ENCODE data around the gene OR6C2. TPM values are rescaled to one million over a fixed set of nuclear protein-coding genes. Genes with fewer than 3 reads are reported as not detected.
"Not testable (repeated sequence)": the region's sequence is repeated elsewhere in the genome, so short reads cannot be mapped to it uniquely, and the experiment has no call there.

Gene OR6C2
- total RNA-seq, 4 donors from 2014 or later: not detected

GRCh38 chr12:55416961-55417360 lies 26.9 kb upstream of the OR6C2 start:
- no peaks in the 10 kb centered on the region for H3K9me3 ChIP-seq

GRCh38 chr12:55420307-55420962 lies 23.4 kb upstream of the OR6C2 start:
- DNase-seq: no peak
- H3K27me3 ChIP-seq: no peaks in the 10 kb centered on the region
- no peaks in the 10 kb centered on the region for H3K4me1 ChIP-seq
- no peaks in the 10 kb centered on the region for H3K36me3 ChIP-seq
- H3K4me3 ChIP-seq: no peak overlapping the region
- H3K27ac ChIP-seq: no peak overlapping the region
- no peaks in the 10 kb centered on the region for H3K9me3 ChIP-seq
- TF ChIP-seq POLR2A (IDR thresholded peaks at IDR 0.05): no peak
- no peak for TF ChIP-seq CTCF (IDR thresholded peaks at IDR 0.05)
- intact Hi-C loops (cut with DNase I; ENCODE audit: low total_unique reads): no loop called here

More at GRCh38 chr12:55416961-55417360, 26.9 kb upstream of the OR6C2 start:
- intact Hi-C loops (cut with DNase I; ENCODE audit: low total_unique reads): no loop called here
- no peak for TF ChIP-seq CTCF (IDR thresholded peaks at IDR 0.05)
- TF ChIP-seq POLR2A (IDR thresholded peaks at IDR 0.05): no peak
- no peaks in the 10 kb centered on the region for H3K27me3 ChIP-seq
- no peaks in the 10 kb centered on the region for H3K36me3 ChIP-seq
- no peak for DNase-seq
- H3K4me3 ChIP-seq: no peak overlapping the region
- H3K27ac ChIP-seq: no peak overlapping the region
- H3K4me1 ChIP-seq: no peaks in the 10 kb centered on the region

GRCh38 chr12:55425954-55426353 lies 17.9 kb upstream of the OR6C2 start, which contains the start of gene OR6C76:
OR6C76 (plus strand) TSS chr12:55426254; CDS start chr12:55426254, 0 bp downstream.
- H3K4me1 ChIP-seq: no peaks in the 10 kb centered on the region
- no peak for DNase-seq
- no peaks in the 10 kb centered on the region for H3K27me3 ChIP-seq
- no peaks in the 10 kb centered on the region for H3K9me3 ChIP-seq
- H3K36me3 ChIP-seq: no peaks in the 10 kb centered on the region
- no peak for TF ChIP-seq CTCF (IDR thresholded peaks at IDR 0.05)
- no peak for TF ChIP-seq POLR2A (IDR thresholded peaks at IDR 0.05)
- H3K27ac ChIP-seq: no peak within 1 kb of the TSS
- H3K4me3 ChIP-seq: no peak within 1 kb of the TSS
- intact Hi-C loops (cut with DNase I; ENCODE audit: low total_unique reads): no loop called here

GRCh38 chr12:55428331-55429243 lies 15.3 kb upstream of the OR6C2 start:
- no peak for DNase-seq
- H3K27me3 ChIP-seq: no peaks in the 10 kb centered on the region
- no peaks in the 10 kb centered on the region for H3K4me1 ChIP-seq
- no peak overlapping the region for H3K27ac ChIP-seq
- H3K4me3 ChIP-seq: no peak overlapping the region
- no peaks in the 10 kb centered on the region for H3K9me3 ChIP-seq
- no peaks in the 10 kb centered on the region for H3K36me3 ChIP-seq
- intact Hi-C loops (cut with DNase I; ENCODE audit: low total_unique reads): no loop called here
- TF ChIP-seq POLR2A (IDR thresholded peaks at IDR 0.05): no peak
- TF ChIP-seq CTCF (IDR thresholded peaks at IDR 0.05): no peak

- DNase-seq; intact Hi-C loops (cut with DNase I; ENCODE audit: low total_unique reads); H3K27me3 ChIP-seq; H3K36me3 ChIP-seq; H3K9me3 ChIP-seq; H3K4me3 ChIP-seq; H3K4me1 ChIP-seq; H3K27ac ChIP-seq: not testable (repeated sequence)
Measured at GRCh38 chr12:55441233-55441632, 2.6 kb upstream of the OR6C2 start.
